ENCODE measurements around the gene FNDC10. TPM values are rescaled to one million over a fixed set of nuclear protein-coding genes. Genes with fewer than 3 reads are reported as not detected.

Gene FNDC10
- total RNA-seq, 4 donors from 2014 or later: 1.9 to 2.6 (median 2.2) TPM; not detected in 1

DNA sequence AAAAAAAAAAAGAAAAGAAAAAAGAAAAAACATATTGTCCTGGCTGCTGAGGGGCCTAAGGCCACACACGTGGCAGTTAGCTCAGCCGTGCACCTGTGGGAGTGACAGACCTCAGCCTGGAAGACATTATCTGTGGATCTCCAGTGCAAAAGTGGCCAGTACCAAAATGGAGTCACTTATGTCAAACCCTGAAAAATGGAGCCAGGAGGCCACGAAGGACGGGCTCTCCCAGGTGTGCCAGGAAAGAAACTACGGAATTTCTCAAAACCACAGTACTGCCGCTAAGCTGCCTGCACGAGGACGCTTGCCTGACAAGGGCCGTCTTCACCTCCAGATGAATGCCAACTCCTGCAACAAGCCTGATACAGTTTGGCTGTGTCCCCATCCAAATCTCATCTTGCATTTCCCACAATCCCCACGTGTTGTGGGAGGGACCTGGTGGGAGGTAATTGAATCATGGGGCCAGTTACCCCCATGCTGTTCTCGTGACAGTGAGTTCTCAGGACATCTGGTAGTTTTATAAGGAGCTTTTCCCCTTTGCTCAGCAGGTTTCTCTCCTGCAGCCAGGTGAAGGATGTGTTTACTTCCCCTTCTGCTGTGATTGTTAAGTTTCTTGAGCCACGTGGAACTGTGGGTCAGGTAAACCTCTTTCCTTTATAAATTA lies 10.0 kb upstream of the FNDC10 start:
- TF ChIP-seq, protein P1, sequence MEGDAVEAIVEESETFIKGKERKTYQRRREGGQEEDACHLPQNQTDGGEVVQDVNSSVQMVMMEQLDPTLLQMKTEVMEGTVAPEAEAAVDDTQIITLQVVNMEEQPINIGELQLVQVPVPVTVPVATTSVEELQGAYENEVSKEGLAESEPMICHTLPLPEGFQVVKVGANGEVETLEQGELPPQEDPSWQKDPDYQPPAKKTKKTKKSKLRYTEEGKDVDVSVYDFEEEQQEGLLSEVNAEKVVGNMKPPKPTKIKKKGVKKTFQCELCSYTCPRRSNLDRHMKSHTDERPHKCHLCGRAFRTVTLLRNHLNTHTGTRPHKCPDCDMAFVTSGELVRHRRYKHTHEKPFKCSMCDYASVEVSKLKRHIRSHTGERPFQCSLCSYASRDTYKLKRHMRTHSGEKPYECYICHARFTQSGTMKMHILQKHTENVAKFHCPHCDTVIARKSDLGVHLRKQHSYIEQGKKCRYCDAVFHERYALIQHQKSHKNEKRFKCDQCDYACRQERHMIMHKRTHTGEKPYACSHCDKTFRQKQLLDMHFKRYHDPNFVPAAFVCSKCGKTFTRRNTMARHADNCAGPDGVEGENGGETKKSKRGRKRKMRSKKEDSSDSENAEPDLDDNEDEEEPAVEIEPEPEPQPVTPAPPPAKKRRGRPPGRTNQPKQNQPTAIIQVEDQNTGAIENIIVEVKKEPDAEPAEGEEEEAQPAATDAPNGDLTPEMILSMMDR (IDR thresholded peaks at IDR 0.05): no peak
- DNase-seq (ENCODE audit: low spot score) (no peak), ATAC-seq (ENCODE audit: low FRiP score) (no peak)

DNA sequence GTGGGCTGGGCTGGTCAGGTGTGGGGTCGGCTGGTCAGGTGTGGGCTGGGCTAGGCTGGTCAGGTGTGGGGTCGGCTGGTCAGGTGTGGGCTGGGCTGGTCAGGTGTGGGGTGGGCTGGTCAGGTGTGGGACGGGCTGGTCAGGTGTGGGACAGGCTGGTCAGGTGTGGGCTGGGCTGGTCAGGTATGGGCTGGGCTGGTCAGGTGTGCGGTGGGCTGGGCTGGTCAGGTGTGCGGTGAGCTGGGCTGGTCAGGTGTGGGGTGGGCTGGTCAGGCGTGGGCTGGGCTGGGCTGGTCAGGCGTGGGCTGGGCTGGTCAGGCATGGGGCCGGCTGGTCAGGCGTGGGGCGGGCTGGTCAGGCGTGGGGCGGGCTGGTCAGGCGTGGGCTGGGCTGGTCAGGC lies 6.3 kb upstream of the FNDC10 start:
- TF ChIP-seq, protein P1 (IDR thresholded peaks at IDR 0.05): no peak
- ATAC-seq (ENCODE audit: low FRiP score) (no peak), DNase-seq (ENCODE audit: low spot score) (no peak)

GRCh38 chr1:1605724-1606123 lies 5.8 kb upstream of the FNDC10 start:
- TF ChIP-seq, protein P1 (IDR thresholded peaks at IDR 0.05): no peak
- ATAC-seq (ENCODE audit: low FRiP score): no peak
- no peak for DNase-seq (ENCODE audit: low spot score)

DNA sequence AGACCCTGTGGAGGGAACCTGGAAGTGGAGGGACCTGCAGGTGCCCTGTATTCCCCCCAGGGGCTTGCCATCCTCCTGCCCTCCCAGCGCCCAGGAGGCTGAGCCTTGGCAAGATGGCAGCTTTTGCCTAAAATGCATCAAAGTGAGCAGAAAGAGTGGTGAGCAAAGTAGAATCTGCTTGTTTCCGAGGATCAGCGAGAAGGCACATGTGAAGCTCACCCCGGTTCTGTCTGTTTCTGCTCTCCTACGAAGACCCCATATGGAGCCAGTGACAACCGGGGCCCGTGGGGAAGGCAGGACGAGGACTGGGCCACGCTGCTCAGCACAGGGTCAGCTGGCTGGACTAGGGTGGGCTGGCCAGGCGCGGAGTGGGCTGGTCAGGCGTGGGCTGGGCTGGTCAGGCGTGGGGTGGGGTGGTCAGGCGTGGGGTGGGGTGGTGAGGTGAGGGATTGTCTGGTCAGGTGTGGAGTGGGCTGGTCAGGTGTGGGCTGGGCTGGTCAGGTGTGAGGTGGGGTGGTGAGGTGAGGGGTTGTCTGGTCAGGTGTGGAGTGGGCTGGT lies 5.2 kb upstream of the FNDC10 start:
- no peak for DNase-seq (ENCODE audit: low spot score)
- no peak for ATAC-seq (ENCODE audit: low FRiP score)
- TF ChIP-seq, protein P1 (IDR thresholded peaks at IDR 0.05): no peak

DNA sequence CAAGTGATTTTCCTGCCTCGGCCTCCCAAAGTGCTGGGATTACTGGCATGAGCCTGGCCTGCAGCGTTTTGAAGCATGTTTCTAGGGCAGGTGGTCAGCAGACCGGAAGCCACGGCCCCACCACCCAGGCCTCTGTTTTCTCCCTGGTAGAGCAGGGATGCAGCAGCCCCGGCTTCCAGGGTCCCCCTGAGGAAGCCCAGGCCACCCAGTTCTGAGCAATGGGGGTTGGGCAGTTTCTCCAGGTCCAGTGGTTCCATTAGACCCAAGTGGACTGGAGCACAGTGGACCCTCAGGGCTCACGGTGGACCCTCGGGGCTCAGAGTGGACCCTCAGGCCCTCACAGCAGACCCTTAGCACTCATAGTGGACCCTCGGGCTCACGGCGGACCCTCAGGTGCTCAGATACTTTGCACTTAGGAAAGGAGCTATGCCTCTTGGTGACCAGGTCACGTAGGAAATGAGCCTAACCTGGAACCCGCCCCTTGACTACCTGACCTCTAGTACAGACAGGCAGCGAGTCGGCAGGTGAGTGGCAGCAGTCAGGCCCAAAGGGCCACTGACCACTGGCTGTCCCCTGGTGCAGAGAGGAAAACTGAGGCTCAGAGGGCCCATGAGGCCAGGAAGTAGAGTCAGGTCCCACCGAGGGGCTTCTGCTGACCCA lies 4.6 kb upstream of the FNDC10 start:
- TF ChIP-seq, protein P1 (IDR thresholded peaks at IDR 0.05): no peak
- no peak for ATAC-seq (ENCODE audit: low FRiP score)
- no peak for DNase-seq (ENCODE audit: low spot score)

- DNase-seq (ENCODE audit: low spot score) (no peak), ATAC-seq (ENCODE audit: low FRiP score) (no peak)
- TF ChIP-seq, protein P1 (IDR thresholded peaks at IDR 0.05): no peak
Observed at GRCh38 chr1:1603671-1604373, 3.9 kb upstream of the FNDC10 start.
